Spleen (tissue), 11 donors: ENCODE results near the gene HLF. TPM values are rescaled to one million over a fixed set of nuclear protein-coding genes. Genes with fewer than 3 reads are reported as not detected.

Experiments used
- DNase-seq: peaks from one replicate; pipeline ENCODE4 v3.0.0-alpha.2; 2020
- H3K27ac ChIP-seq, 8 donors: fragments of 200-600 bp; sonication (generic) in 7 of 8; 1 replicate in 4 of 8; 2 replicates in 4 of 8; pipeline versions ENCODE4 v1.5.0 to v1.8.0; 2016 to 2021; ENCODE audit warnings: inconsistent platforms in 4 of 8, mild to moderate bottlenecking in 4 of 8, moderate library complexity in 1 of 8
- H3K27me3 ChIP-seq, 7 donors: fragments of 200-600 bp; sonication (generic) in 6 of 7; replicated peaks in 1 of 7; 1 replicate in 4 of 7; 2 replicates in 3 of 7; pipeline versions ENCODE4 v1.5.0 to v1.8.0; 2016 to 2021; ENCODE audit warnings: inconsistent platforms in 3 of 7, mild to moderate bottlenecking in 1 of 7
- H3K36me3 ChIP-seq, 6 donors: fragments of 200-600 bp; sonication (generic) in 5 of 6; 1 replicate in 4 of 6; 2 replicates in 2 of 6; pipeline versions ENCODE4 v1.5.0 to v1.8.0; 2016 to 2021; ENCODE audit warnings: inconsistent platforms in 2 of 6
- H3K4me1 ChIP-seq, 6 donors: fragments of 200-600 bp; sonication (generic) in 5 of 6; 1 replicate in 3 of 6; 2 replicates in 3 of 6; pipeline versions ENCODE4 v1.5.0 to v1.8.0; 2016 to 2021; ENCODE audit warnings: inconsistent platforms in 3 of 6
- H3K4me3 ChIP-seq, 8 donors: fragments of 200-600 bp; sonication (generic) in 7 of 8; 1 replicate in 4 of 8; 2 replicates in 4 of 8; pipeline versions ENCODE4 v1.5.0 to v1.8.0; 2016 to 2021; ENCODE audit warnings: inconsistent platforms in 4 of 8, mild to moderate bottlenecking in 4 of 8, moderate library complexity in 2 of 8
- H3K9me3 ChIP-seq, 8 donors: fragments of 200-600 bp; sonication (generic) in 7 of 8; 1 replicate in 4 of 8; 2 replicates in 4 of 8; pipeline versions ENCODE4 v1.5.0 to v1.8.0; 2016 to 2021; ENCODE audit warnings: inconsistent platforms in 4 of 8
- CTCF ChIP-seq, 11 experiments: fragments of 200-600 bp in 7 of 11; fragments of 450-650 bp in 4 of 11; sonication (generic) in 4 of 11; IDR thresholded peaks in 8 of 11; conservative IDR thresholded peaks in 3 of 11; 1 replicate in 7 of 11; 2 replicates in 4 of 11; pipeline versions ENCODE4 v1.4.0 to v1.8.0; 2016 to 2021; ENCODE audit warnings: antibody characterized with exemption in 11 of 11, inconsistent platforms in 4 of 11, mild to moderate bottlenecking in 1 of 11
- POLR2A ChIP-seq, 3 donors: fragments of 450-650 bp; IDR thresholded peaks; one replicate each; pipeline ENCODE4 v1.5.1; 2017; ENCODE audit warnings: antibody characterized with exemption in 3 of 3, mild to moderate bottlenecking in 1 of 3
- POLR2AphosphoS5 ChIP-seq, 3 donors: sonication (generic); formaldehyde crosslinking; IDR thresholded peaks; one replicate each; pipeline ENCODE4 v1.5.1; 2017; ENCODE audit warnings: antibody characterized with exemption in 3 of 3
- WGBS, 5 donors: extraction: QIAGEN DNeasy Blood & Tissue Kit in 3 of 5; methylation state at CpG; one replicate each; pipeline versions ENCODE4 v1.1.5 to v1.1.7; 2013 to 2018; 5-methylcytosine and 5-hydroxymethylcytosine counted together
- intact Hi-C: fragments of 100-400 bp; cut with DNase I; formaldehyde crosslinking; loops from one replicate; pipeline ENCODE4 v1.15.0; 2023; ENCODE audit warnings: low total_unique reads
- polyA plus RNA-seq, 3 donors: library from polyadenylated mRNA; stranded (reverse); fragments of 200-250 nt; gene quantifications; one replicate each; pipeline ENCODE4 v1.2.1, GENCODE V29; 2013
- total RNA-seq, 7 donors: library from RNA; depleted of rRNA in 3 of 7; stranded (reverse); fragments of >200 nt in 3 of 7; fragmentation: NEBNext Ultra II Directional in 4 of 7; extraction: Animal tissue kit (Norgen Biotek cat#: 25700) in 4 of 7; gene quantifications; one replicate each; pipeline versions ENCODE4 v1.1.0 to v1.2.1, GENCODE V29; 2016 to 2021
- donor health status: healthy with polysubstance abuse.
- donor health status: DM: no; HTN: no; CAD: no; lungs with moderate emphysema.
- donor health status: DM: no; HTN: no; CAD: no.
- donor health status: Bipolar disorder and iron deficiency.
- donor health status: healthy.
- donor health status: DM: no; HTN: no; CAD: no.
- donor health status: DM: yes; HTN: yes; CAD: no.

HLF gene
- total and polyA plus RNA-seq, 10 donors, result 1.6 to 37.9 (median 12.9) TPM

GRCh38 chr17:55258578-55259135, 6.1 kb upstream of the HLF start:
- intact Hi-C loops, result no loop called here
- 78 to 92% (median 85%) methylated on average over 3 of the region's 3 CpGs for WGBS, 5 donors
- TF ChIP-seq POLR2AphosphoS5 (IDR thresholded peaks at IDR 0.05) (no peak), CTCF (IDR thresholded peaks at IDR 0.05 in 8 of 11, conservative IDR thresholded peaks at IDR 0.05 in 3 of 11) (no peak), POLR2A (IDR thresholded peaks at IDR 0.05) (no peak)

GRCh38 chr17:55259684-55260111, 5.1 kb upstream of the HLF start:
- WGBS, 5 donors, result 73 to 85% (median 76%) methylated on average over 4 of the region's 4 CpGs
- intact Hi-C loops, result no loop called here
- Histone ChIP-seq H3K27me3 (peaks cover 0 to 58% (median 14%) of the 10 kb centered on the region in 7 donors), H3K4me1 (peaks cover 6 to 16% (median 14%) of the 10 kb centered on the region in 6 donors), H3K4me3 (no peak overlapping the region), H3K27ac (no peak overlapping the region), H3K9me3 (peaks cover 0 to 6% (median 0%) of the 10 kb centered on the region in 8 donors), H3K36me3 (no peaks in the 10 kb centered on the region)
- TF ChIP-seq CTCF (IDR thresholded peaks at IDR 0.05 in 8 of 11, conservative IDR thresholded peaks at IDR 0.05 in 3 of 11) (no peak), POLR2A (IDR thresholded peaks at IDR 0.05) (no peak), POLR2AphosphoS5 (IDR thresholded peaks at IDR 0.05) (no peak)
- DNase-seq, result no peak

More at GRCh38 chr17:55258578-55259135, 6.1 kb upstream of the HLF start:
- Histone ChIP-seq H3K9me3 (peaks cover 0 to 6% (median 0%) of the 10 kb centered on the region in 8 donors), H3K27me3 (peaks cover 0 to 48% (median 6%) of the 10 kb centered on the region in 7 donors), H3K36me3 (no peaks in the 10 kb centered on the region), H3K27ac (no peak overlapping the region), H3K4me3 (no peak overlapping the region), H3K4me1 (peaks cover under 1 to 6% (median 4%) of the 10 kb centered on the region in 6 donors)
- DNase-seq, result no peak

- H3K27me3 ChIP-seq, result peaks cover 0 to 74% (median 28%) of the 10 kb centered on the region in 7 donors
- H3K4me1 ChIP-seq, result peaks cover 9 to 32% (median 27%) of the 10 kb centered on the region in 6 donors
- DNase-seq, result no peak
- TF ChIP-seq POLR2AphosphoS5 (IDR thresholded peaks at IDR 0.05) (no peak), POLR2A (IDR thresholded peaks at IDR 0.05) (no peak), CTCF (IDR thresholded peaks at IDR 0.05 in 8 of 11, conservative IDR thresholded peaks at IDR 0.05 in 3 of 11) (no peak)
- no peaks in the 10 kb centered on the region for H3K36me3 ChIP-seq
- no peak overlapping the region for H3K4me3 ChIP-seq
- intact Hi-C loops, result no loop called here
- no peak overlapping the region for H3K27ac ChIP-seq
- 90 to 99% (median 93%) methylated on average over 2 of the region's 2 CpGs for WGBS, 5 donors
- H3K9me3 ChIP-seq, result peaks cover 0 to 6% (median 0%) of the 10 kb centered on the region in 8 donors
Measured at GRCh38 chr17:55261311-55261710, 3.4 kb upstream of the HLF start.

- no peak for DNase-seq
- no peaks in the 10 kb centered on the region for H3K36me3 ChIP-seq
- peaks cover 0 to 92% (median 36%) of the 10 kb centered on the region in 7 donors for H3K27me3 ChIP-seq
- peaks cover 0 to 6% (median 0%) of the 10 kb centered on the region in 8 donors for H3K9me3 ChIP-seq
- H3K4me1 ChIP-seq, result peaks cover 9 to 37% (median 33%) of the 10 kb centered on the region in 6 donors
- intact Hi-C loops, result no loop called here
- no peak overlapping the region for H3K27ac ChIP-seq
- TF ChIP-seq CTCF (IDR thresholded peaks at IDR 0.05 in 8 of 11, conservative IDR thresholded peaks at IDR 0.05 in 3 of 11) (no peak), POLR2A (IDR thresholded peaks at IDR 0.05) (no peak), POLR2AphosphoS5 (IDR thresholded peaks at IDR 0.05) (no peak)
- WGBS, 5 donors, result 5 to 16% (median 6%) methylated on average over 16 to 31 of the region's 31 CpGs
- H3K4me3 ChIP-seq, result peak overlapping the region; percentile 12 to 68 (median 48)
Measured at GRCh38 chr17:55263569-55264277, 1.0 kb upstream of the HLF start.
